ENCODE measurements around the gene ASB18.

ASB18 gene

DNA sequence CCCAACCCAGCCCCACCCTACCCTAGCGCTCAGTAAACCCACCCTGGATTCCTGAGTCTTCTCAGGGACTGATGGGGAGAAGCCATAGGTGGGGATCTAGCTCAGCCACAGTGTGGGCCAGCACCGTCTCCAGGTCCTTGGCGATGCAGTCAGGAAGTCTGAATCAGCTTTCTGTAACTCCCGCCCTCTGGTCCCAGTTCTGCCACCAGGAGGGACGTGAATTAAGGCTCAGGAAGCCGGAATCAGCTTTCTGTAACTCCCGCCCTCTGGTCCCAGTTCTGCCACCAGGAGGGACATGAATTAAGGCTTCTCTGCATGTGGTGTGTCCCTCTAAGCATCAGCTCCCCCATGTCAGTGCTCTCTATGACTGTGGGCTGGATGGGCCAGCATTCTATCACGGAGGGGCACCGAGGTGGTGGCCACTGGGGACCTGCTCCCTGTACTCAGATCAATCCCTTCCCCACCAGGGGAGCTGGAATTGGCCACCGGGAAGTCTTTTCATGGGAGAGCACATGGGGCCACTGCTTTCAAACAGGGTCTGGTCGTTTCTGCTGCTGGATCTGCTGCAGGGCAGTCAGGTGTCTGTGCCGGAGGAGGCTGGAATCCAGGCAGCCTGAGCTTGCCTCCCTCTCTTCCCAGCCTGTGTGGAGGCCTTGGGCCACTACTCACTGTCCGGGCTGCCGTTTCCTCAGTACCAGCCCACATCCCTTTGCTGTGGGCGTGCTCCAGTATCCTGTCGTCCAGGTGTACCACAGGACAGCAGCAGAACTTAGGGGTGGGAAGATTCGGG is 24.7 kb downstream of the ASB18 start:
- no peak for DNase-seq

DNA sequence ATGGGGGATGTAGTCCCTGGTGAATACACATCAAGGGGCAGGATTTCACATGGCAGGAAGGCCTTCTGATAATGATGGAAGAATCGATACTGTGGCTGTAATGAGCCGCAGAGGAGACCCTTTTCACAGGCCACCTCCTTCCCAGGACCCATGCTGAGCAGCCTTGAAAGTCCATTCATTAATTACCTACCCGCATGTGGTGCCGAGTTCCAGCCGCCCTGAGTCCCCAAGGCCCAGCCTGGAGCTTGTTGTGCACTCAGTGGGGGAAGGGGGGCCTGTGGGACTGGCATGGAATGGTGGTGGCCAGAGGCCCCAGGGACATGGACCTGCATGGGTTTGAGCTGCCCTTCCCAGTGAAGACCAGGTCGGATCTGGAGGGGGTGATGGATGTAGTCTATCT is 25.5 kb downstream of the ASB18 start:
- DNase-seq = no peak

DNA sequence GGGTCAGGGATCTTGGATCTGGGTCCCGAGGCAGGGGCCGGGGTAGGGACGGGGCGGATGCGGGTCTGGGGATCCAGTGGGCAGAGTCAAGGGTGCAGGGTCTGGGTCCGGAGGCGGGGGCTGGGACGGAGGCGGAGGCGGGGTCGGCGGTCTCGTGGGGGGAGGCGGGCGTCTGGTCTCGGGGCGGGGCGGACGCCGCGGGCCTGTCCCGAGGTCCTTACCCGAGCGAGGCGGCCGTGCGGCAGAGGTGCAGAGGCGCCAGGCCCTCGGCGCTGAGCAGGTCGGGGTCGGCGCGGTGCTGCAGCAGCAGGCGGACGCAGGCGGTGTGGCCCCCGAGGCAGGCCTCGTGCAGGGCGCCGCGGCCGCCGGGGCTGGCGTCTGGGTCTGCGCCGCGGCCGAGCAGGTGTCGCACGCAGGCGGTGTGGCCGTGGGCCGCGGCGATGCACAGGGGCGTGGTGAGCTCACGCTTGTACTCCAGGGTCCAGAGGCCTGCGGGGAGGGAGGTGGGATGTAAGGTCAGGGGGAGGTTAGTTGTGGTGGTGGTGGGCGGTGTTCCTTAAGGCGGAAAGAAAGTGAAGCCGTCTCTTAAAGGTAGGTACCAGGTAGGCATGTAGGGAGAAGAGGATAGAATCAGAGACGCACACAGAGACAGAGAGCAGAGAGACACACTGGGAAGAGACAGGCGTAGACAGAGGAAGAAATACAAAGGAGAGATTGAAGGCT is 26.6 kb downstream of the ASB18 start:
- DNase-seq = no peak

DNA sequence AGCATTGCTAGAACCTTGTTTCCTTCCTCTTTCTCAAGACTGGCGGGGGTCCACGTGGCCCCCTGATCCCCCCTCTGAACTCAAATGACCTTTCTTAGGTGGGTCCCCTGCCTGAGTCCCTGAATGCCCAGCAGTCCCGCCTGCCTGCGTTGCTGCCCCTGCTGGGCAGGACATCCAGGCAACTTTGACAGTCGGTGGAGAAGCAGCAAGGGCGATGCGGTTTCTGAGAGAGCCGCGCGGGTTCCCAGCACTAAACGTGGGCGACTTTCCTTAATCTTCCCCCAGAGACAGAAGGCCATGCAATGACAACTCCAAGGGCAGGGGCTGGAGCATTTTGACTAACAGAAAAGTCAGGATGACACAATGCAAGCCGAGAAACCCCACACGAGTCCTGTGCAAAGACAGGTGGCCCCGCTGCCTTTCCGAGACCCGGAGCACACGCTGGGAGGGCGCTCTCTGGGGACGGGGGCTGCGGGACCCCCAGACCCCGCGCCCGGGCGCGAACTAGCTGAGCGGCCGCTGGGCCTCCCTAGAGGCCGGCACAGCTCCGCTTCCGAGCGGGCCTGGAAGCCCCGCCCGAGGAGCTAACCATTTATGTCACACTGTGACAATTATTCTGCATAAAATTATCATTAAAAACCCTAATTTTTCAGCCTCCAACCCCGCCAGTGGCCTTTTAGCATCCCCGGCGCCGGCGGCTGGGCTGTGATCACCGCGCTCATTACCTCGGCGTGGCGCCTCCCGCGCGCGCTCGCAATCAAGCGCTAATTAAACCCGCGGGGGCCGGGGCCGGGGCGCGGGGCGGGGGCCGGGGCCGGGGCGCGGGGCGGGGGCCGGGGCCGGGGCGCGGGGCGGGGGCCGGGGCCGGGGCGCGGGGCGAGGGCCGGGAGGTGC is 27.4 kb downstream of the ASB18 start:
- DNase-seq = no peak

DNA sequence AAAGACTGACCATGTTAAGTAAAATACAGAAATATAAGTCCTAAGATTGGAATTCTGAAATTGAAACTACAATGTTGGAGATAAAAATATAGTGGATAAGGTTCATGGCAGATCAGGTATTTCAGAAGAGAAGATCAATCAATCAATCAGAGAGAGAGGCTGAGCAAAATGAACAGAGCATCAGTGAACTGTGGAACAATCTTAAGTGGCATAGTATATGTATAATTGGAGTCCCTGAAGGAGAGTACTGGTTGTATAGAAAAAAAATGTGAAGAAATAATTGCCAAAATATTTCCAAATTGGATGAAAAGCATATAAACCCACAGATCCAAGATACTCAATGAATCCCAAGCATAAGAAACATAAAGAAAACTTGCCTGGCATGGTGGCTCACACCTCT is 35.0 kb downstream of the ASB18 start:
- no peak for DNase-seq

DNA sequence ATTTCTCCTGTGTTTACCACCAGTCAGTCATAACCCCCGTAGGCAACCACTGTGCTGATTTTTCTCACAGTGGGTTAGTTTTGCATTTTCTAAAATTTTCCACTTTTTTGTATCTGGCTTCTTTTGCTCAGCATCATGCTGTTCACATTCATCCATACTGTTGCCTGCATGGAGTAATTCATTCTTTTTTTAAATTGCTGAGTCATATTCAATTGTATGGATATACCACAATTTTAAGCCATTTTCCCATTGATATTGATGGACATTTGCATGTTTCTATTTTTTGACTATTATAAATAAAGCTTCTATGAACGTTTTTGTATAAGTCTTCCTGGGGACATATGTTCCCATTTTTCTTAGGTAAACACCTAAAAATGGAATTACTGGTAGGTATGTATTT is 40.5 kb downstream of the ASB18 start:
- DNase-seq = no peak

DNA sequence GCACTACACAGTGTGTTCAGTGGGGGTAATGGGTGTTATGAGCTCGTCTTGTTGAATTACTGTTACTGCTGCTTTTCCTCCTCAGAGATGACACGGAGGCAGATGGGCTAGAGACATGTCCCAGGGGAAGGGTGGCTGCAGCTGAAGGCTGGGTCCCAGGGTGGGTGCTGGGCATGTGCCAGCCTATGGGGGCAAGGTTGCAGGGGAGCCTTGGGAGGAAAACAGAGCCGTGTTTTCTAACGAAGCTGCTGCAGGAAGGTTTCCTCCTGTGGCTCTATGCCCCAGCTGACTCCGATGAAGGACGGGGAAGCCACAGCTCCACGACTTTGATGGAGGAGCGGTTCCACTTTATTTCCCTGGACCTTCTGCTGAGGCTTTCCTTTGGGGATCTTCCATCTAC is 42.4 kb downstream of the ASB18 start:
- DNase-seq = peak; percentile 64

DNA sequence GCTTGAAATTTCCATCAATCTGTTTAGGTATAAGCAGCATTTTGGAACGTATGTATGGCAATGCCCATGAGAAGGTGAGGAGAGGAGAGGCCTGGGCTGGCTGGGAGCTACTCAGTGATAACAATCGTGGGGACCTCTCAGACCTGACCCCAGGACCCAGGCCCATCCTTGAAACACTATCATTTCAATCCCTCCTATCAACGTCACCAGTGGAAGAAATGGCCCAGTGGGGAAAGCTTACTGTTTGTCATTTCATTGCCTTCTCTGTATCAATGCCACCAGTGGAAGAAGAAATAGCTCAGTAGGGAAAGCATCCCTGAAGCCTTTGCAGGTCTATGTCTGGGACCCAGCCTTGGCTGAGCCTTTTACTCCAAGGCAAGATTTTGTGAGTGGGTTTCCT is 44.8 kb downstream of the ASB18 start:
- DNase-seq = no peak

DNA sequence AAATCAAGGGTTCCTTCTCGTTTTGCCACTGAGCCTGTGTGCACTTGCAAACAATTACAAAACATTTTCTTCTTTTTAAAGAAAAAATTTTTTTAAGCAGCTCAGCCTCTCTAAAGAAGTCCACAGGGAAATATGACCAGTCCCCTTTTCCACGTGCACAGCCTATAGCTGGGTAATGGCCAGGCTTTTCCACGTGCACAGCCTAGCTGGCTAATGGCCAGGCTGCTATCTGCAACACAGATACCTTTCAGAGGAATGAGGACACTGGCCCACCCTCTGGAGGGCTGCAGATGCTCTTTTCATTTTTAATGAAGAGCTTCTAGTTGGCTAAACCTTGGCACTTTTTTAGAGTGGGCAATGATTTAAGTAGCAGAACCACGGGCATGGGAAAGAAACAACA is 46.3 kb downstream of the ASB18 start:
- peak; percentile 59 for DNase-seq

DNA sequence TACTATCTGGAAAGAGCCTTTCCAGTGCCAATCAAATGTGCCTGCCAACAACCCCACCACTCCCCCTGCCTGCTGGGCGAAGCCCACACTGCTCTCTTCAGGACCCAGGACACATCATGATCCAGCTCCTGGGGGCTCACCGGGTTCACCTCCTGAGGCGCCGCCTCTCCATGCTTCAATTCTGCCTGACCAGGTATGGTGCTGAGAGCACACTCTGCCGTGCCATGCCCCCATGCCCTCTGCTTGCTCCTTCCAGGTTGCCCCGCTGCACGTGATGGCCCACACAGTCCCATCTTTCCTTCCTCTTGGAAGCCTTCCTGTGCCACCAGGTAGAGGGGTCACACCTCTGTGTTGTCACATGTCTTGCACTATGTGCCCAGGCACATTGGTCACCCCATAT is 47.5 kb downstream of the ASB18 start:
- DNase-seq = no peak

DNA sequence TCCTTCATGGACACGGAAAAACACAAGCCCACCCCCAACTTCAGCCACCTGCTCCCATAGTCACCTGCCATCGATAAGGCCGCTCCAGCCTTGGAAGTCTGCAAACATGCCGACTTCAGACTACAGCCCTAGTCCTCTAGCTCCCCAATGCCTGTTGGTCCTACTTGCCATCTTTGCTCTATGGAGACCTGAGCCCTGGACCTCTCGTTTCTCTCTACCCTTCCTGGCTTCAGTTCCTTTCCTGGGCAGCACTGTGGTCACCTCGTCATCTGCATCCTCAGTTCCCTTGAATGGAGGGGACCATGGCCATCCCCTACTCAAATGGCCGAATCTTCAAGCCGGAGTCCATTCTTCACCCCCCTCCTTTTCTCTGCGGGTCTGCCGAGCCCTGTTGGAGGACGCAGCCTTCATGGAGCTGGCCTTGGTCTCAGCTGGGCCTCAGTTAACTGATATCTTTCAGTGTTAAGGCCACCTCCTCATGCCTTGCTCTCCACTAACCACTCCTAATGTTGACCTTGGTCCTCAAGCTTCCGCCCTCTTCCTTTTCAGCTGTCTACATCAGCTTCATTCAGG is 48.4 kb downstream of the ASB18 start:
- no peak for DNase-seq

DNA sequence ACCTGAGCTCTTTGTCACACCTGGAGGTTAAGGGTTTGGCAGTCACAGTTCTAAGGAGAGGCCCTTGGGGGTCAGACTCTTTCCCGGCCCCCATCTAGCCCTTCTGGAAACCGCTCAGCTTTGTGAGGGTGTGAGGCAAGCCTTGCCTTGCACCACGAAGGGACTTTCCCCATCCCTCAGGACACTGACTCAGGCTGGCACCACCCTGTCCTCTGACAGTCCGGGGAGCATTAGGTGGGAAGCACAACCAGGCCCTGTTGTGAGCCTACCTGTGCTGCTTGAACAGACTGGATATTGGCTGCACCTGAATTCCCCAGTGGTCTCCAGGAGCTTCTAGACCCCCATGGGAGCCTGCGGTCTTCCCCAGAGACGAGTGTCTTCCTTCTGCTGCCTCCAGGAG is 49.0 kb downstream of the ASB18 start:
- no peak for DNase-seq

DNA sequence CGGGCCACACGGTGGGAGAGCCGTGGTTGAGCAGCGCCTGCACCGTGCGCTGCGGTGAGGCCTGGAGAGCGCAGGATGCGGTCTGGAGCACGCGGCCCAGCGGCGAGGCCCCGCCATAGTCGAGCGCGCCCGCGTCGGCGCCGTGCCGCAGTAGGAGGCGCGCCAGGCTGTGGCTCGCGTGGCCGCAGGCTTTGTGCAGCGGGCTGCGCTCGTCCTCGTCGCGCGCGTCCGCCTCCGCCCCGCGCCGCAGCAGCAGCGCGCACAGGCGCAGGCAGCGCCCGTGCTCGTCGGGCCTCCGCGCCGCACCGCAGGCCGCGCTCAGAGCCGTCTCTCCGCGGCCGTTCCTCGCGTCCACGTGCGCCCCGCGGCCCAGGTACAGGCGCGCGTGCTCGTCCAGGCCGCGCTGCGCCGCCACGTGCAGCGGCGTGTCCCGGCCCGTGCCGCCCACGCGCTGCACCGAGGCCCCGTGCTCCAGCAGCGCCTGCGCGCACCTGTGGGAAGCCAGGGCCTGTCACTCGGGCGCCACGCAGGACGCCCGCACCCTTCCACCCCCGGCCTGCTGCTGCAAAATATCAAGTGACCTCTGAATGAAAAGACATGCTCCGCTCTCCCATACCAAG is 49.7 kb downstream of the ASB18 start:
- no peak for DNase-seq

DNA sequence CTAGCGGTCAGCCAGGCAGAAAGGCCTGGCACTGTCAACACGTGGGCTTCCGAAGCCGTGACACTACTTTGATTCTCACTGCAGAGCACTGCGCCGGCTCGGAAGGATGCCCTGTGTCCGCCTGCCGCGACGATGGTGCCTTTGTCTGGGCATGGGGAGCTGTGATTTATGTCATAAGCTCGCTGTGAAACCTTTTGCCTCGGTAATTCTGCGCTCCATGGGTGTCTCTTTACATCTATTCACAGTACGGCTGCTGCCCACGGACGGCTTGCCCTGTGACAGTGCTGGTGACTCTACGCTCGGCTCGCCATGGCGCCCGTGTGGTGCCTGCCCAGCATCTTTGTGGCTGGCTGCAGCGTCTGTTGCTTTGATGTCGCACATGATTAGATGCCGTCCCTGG is 52.9 kb downstream of the ASB18 start:
- DNase-seq = no peak

DNA sequence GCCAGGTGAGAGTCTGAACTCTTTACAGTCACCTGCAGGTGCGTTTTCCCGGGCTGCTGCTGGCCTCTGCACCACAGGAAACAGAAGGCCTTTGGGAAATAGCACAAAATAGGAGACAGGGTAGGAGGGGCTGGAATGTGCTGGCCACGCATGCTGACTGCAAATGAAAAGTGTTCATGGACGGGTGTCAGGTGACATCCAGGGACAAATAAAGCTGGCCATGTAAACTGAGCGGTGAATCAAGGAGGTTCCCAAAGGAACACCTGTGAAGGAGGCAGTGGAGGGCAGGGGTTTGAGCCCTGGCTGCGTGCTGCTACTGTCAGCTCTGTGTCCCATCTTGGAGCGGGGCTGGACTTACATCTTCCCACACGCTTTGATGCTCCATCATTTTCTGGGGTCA is 53.7 kb downstream of the ASB18 start:
- DNase-seq = no peak

DNA sequence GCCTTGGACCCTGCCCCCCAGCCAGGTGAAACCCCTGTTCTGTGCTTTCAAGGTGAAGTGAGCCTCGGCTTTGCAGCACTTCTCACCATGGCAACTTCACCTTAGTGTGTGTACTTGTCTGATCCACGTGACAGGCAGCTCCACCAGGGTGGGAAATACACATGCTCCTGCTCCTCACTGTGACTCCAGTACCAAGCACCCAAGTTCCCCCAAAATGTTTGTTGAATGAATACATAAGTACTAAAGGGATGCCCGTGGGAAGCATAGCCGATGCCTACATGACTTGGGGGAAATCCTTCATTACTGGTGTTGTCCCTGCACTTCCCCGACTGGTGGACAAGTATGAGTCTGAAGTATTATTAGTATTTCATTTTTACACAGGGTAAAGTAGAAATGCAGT is 54.2 kb downstream of the ASB18 start:
- DNase-seq = no peak

DNA sequence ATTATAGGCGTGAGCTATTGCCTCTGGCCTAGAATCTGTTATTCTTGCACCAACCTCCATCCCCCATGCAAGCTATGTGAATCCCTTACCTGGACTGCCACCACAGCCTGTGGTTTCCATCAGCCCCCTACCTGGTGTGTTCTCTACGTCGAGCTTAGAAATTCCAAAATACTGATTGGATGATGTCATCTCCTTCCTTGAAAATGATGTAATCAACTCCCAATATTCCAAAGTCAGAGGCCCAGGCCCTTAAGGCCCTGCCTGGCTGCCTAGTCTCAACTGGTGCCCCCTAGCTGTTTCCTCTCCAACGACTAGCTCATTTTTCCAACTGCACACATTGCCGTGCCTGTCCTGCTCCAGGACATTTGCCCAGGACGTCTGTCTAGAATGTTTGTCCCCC is 54.7 kb downstream of the ASB18 start:
- DNase-seq = no peak

DNA sequence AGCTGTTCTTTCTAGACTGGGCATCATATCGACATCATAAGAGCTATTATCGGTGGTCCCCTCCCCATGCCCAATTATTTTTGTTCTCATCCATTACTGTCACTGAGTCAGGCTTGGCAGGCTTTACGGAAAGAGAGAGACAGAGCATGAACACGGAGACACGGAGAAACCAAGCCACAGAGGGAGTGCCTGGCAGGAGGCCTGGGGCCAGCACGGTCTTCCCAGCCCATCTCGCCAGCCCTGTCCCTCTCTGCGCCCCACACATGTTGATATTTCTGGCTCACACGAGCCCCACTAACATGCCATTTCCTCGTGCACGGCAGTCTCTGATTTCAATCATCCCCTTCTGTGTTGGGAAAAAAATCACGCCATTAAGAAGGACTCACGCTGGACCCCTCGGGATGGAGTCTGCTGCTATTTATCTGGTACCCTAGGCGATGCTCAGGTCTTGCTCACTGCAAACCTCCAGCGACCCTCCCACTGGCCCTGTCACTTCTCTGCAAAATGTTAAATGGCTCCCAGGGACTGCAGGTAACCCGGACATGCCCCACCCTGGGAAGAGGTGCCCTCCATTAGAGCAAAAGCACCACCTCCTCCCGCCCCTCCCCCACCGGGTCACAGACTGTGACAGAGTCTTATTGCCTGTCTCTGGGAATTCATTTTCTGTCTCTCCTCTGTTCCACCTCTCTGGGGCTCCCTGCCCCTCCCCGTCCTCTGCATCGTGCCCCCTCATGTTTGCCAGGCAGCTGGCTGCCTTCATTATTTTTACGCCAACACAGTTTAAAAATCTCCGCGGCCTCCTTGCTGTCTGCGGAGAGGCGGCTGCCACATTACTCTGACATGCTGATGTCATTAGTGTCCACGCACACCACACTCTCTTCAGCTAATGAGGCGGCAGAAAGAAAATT is 55.9 kb downstream of the ASB18 start:
- no peak for DNase-seq

DNA sequence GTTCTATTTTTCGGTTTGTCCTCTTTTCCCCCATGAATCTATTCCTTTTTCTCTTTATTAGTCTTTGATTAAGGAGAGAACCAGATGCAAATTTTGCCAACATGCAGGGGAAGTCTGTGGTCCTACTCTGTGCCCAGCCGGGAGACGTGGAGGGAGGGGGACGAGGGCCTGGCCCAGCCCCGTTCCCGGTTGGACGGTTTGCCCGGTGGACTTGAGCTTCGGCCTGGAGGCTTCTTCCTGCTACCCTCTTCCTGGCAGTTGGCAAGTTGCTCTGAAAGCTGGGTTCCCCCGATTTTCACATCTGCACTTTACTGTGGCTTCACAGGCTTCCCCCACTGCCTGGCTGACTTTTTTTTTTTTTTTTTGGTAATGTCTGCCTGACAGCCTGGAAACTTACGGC is 56.7 kb downstream of the ASB18 start:
- DNase-seq = no peak

DNA sequence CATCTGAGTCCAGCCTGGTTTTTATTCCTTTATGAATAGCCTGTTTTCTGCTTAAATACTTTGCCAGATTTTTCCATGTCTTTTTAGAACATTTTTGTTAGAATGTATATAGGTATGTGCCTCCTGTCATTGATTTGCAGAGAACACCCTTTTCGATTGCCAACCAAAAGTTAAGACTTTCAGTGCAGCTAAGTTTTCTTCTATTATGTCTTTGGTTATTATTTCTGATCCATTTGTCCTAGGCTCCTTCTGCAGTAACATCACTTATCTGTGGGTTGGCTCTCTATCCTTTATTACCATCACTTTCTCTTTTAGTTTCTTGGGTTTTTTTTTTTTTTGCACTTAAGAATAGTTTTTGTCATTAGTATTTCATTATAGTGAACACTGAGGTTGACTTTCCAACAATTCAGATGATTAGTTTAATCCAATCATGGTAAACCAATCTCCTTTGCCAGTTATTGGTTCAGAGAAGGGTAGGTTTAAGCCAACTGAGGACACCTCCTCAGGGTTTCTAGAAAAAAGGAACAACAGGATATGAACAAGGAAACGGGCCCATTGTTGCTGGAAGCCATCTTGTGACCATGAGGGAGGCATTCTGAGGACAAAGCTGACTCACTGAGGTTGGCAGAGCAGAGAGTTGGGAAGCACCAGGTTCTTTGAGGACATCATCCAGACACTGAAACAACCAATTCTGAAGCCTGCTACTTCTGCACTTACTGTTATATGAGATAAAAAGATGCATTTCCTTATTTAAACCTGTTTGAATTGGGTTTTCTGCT is 58.1 kb downstream of the ASB18 start:
- no peak for DNase-seq

DNA sequence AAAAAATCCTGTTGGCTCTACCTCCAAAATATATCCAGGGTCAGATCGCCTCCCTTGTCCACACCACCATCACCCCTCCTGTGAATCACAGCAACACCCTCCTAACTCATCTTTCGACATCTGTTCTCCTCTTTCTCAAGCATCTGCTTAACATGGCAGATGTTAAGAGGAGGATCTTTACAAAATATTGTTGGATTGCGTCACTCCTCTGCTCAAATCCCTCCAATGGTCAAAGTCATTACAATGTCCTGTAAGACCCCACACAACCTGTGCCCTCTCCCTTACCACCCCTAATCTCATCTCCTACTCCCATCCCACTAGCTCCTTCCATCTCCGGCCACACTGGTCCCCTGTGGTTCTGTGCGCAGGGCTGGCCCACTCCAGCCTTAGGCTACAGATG is 59.3 kb downstream of the ASB18 start:
- peak; percentile 6 for DNase-seq

All from NCI-H2171 treated with DMSO at 0.1 percent for 48 hours (cell line).